Fibroblast of pulmonary artery (primary cell): Measurements from ENCODE around the gene PLEKHM3.

Source experiments
- DNase-seq: peaks from one replicate; pipeline ENCODE4 v3.0.0-alpha.2; 2010; ENCODE audit warnings: low read depth
- H3K4me3 ChIP-seq: replicated peaks from 2 replicates; pipeline ENCODE4 v1.5.1; 2011; ENCODE audit warnings: low read depth, mild to moderate bottlenecking, control low read depth, low read length, moderate library complexity
- TF ChIP-seq, protein P1 (sequence below): IDR thresholded peaks from 2 replicates; pipeline ENCODE4 v1.5.1; 2011; ENCODE audit warnings: mild to moderate bottlenecking, control low read depth, low read length, inconsistent platforms; ENCODE audit errors: missing control alignments

Gene PLEKHM3

DNA sequence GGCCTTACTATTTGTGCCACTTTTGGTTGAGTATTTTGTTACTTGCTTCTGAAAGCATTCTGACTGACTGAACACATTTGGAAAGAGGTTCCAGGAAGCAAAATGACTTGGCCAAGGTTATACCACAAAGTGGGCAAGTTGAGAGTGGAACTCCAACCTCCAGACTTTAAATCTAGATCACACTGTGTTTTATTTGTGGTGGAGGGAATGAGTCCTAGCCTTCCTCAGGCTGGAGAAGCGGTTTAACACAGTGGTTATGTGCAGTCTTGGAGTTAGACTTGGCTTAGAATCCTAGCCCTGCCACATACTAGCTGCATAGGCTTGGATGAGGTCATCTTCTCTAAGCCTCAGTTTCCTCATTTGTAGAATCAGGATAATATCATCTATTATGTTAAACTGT is 33.4 kb downstream of the PLEKHM3 start:
- TF ChIP-seq, protein P1, sequence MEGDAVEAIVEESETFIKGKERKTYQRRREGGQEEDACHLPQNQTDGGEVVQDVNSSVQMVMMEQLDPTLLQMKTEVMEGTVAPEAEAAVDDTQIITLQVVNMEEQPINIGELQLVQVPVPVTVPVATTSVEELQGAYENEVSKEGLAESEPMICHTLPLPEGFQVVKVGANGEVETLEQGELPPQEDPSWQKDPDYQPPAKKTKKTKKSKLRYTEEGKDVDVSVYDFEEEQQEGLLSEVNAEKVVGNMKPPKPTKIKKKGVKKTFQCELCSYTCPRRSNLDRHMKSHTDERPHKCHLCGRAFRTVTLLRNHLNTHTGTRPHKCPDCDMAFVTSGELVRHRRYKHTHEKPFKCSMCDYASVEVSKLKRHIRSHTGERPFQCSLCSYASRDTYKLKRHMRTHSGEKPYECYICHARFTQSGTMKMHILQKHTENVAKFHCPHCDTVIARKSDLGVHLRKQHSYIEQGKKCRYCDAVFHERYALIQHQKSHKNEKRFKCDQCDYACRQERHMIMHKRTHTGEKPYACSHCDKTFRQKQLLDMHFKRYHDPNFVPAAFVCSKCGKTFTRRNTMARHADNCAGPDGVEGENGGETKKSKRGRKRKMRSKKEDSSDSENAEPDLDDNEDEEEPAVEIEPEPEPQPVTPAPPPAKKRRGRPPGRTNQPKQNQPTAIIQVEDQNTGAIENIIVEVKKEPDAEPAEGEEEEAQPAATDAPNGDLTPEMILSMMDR: no peak
- no peak for DNase-seq
- no peak overlapping the region for H3K4me3 ChIP-seq

DNA sequence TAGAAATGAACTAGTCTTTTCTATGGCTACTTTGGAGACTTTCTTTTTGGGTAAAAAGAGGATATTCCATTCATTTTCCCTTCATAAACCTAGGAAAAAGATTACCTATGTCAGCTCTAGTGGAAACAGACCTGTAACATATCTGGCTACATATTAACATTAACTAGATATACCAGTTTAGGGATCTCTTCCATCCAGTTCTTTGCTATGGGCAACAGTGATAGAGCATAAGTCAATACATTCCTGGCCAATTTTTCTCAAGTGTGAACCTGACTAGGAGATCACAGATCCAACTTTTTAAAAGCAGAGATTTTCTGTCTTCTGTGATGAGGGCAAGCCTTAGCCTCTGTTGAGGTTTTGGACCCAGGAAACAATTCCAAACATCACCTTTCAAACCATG is 34.5 kb downstream of the PLEKHM3 start:
- no peak for DNase-seq
- TF ChIP-seq, protein P1: no peak
- no peak overlapping the region for H3K4me3 ChIP-seq

DNA sequence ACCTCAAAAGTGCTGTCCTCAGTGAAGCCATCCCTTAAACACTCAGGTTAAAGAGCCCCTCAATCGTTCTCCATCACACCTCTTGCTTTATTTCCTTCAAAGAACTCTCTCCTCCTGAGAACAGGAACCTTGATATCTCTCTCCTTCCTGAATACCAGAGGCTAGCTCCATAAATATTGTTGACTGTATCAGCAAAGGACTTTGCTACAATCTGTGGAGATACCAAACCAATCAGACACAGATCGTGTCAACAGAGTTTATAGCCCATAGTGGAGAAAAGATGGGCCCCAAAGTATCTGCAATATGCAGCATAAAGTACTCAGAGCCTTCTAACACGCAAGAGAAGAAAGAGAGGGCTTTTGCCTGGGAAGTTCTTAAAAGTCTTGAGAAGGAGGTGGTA is 36.4 kb downstream of the PLEKHM3 start:
- DNase-seq: no peak

DNA sequence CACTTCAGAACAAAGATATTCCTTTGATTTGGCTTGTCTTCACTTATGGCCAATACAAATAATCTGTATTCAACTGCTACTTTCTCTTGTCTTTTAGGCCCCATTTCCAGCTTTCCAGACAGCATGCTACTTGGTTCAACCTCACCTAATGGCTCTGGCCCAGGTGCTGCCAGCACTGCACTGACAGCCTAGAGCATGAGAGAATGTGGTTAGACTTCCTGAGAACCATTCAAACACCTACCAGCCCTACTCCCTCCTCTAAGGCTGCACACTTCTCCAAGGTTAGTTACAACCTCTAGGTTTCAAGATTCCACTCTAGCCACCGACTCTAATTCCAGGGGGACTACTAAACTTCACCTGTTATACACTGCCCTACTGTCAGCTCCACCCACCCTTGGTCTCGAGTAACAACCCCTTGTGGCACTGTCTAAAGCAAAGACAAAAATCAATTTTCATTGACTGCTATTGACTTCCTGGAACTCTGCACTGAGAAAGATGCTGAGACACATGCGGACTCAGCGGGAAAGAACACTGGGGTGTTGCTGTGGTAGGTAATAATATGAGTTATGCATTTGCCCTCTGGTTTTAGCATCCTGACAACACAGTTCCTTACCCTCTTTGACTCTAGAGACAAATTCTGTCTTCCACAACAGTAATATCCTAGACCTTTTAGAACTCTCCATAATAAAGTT is 38.2 kb downstream of the PLEKHM3 start:
- DNase-seq: no peak
- TF ChIP-seq, protein P1: no peak
- H3K4me3 ChIP-seq: no peak overlapping the region

More for the DNA sequence above, 36.4 kb downstream of the PLEKHM3 start:
- H3K4me3 ChIP-seq: no peak overlapping the region
- TF ChIP-seq, protein P1: no peak

DNA sequence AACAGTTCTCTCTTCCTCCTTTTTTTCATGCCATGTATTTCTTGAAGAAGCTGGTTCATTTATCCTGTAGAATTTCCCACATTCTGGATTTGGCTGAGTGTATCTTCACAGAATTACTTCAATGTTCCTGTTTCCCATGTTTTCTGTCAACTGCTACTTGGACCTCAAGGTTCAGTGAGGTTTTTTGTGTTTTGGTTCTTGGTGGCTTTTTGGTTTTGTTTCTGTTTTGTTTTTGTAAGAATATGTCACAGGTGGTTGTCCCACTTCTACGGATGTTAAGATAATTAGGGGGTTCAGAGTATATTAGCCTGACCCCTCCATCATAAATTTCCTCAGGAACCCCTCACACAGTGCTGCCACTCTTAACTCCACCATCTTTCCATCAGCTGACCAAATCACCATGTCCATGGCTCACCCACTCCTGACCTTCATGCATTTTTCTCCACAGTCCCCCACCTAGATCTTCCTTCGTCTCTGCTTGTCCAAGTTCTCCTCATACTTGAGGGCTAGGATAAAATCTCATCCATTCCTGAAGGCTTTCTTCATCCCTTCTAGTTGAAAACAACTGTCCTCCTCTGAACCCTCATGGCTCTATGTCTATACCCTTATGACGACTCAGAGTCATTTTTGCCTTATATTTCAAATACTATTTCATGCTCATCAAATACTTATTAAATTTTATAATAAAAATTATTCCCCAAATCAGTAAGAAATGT is 40.4 kb downstream of the PLEKHM3 start:
- H3K4me3 ChIP-seq: no peak overlapping the region
- TF ChIP-seq, protein P1: no peak
- DNase-seq: no peak

DNA sequence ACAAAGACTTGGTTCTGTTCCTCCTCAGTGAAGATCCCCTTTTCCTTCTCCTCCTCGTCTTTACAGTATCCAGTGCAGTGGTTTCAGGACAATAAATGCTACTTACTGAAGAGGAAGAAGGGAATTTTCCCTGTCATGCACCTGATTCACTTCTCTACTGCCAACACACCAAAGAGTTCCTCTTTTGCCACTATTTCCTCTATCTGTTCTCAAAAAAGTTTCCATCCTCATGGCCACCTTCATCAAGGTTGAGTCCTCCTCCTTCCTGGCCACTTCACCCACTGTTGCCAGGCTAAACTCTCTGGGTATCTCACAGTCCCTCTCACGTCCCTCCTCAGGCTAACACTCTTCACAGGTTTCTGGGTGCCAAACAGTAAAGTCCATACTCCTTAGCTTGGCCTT is 41.7 kb downstream of the PLEKHM3 start:
- H3K4me3 ChIP-seq: no peak overlapping the region
- DNase-seq: no peak
- TF ChIP-seq, protein P1: no peak
